Keratinocyte (primary cell): ENCODE measurements around the gene CA11. TPM values are rescaled to one million over a fixed set of nuclear protein-coding genes. Genes with fewer than 3 reads are reported as not detected.

Source experiments
- DNase-seq: peaks from one replicate; pipeline ENCODE4 v3.0.0-alpha.2; 2011; ENCODE audit warnings: low read depth, missing footprints, low spot score
- FAIRE-seq: peaks from 2 replicates; lab custom pipeline; 2011; peaks lifted over from hg19 to GRCh38; lab: Jason Lieb, UNC
- H2AFZ ChIP-seq: 2 replicates; pipeline ENCODE4 v1.6.0; 2012; ENCODE audit warnings: low read length, control low read depth, inconsistent platforms; ENCODE audit not compliant: control insufficient read depth
- H3K27ac ChIP-seq: 2 replicates; pipeline ENCODE4 v1.5.1; 2011; ENCODE audit warnings: low read length; ENCODE audit not compliant: control insufficient read depth, insufficient read depth
- H3K27me3 ChIP-seq: 3 replicates; pipeline ENCODE4 v1.6.0; 2011; ENCODE audit warnings: low read length; ENCODE audit not compliant: control insufficient read depth, insufficient read depth; ENCODE audit errors: extremely low read depth
- H3K36me3 ChIP-seq, 2 experiments: 2 replicates in 1 of 2; 3 replicates in 1 of 2; pipeline ENCODE4 v1.5.1; 2011; ENCODE audit warnings: low read length in 2 of 2, mild to moderate bottlenecking in 1 of 2; ENCODE audit not compliant: control insufficient read depth in 2 of 2, insufficient read depth in 2 of 2; ENCODE audit errors: extremely low read depth in 1 of 2
- H3K4me1 ChIP-seq: 3 replicates; pipeline ENCODE4 v1.5.1; 2011; ENCODE audit warnings: low read length; ENCODE audit not compliant: control insufficient read depth, insufficient read depth; ENCODE audit errors: extremely low read depth
- H3K4me2 ChIP-seq: 3 replicates; pipeline ENCODE4 v1.6.0; 2011; ENCODE audit warnings: low read depth, low read length; ENCODE audit not compliant: control insufficient read depth, insufficient read depth; ENCODE audit errors: extremely low read depth
- H3K4me3 ChIP-seq, 3 experiments: fragments of 200-600 bp in 1 of 3; sonication (generic) in 1 of 3; 2 replicates in 2 of 3; 3 replicates in 1 of 3; pipeline ENCODE4 v1.5.1; 2011 to 2016; ENCODE audit warnings: low read length in 3 of 3, mild to moderate bottlenecking in 3 of 3, control low read depth in 2 of 3, inconsistent platforms in 1 of 3, low read depth in 1 of 3, mixed read lengths in 1 of 3, mixed run types in 1 of 3, moderate library complexity in 1 of 3; ENCODE audit not compliant: control insufficient read depth in 2 of 3, insufficient read depth in 2 of 3; ENCODE audit errors: extremely low read depth in 1 of 3
- H3K79me2 ChIP-seq: 2 replicates; pipeline ENCODE4 v1.6.0; 2012; ENCODE audit warnings: low read length; ENCODE audit not compliant: control insufficient read depth, insufficient read depth
- H3K9ac ChIP-seq: 3 replicates; pipeline ENCODE4 v1.6.0; 2011; ENCODE audit warnings: low read length; ENCODE audit not compliant: control insufficient read depth, insufficient read depth; ENCODE audit errors: extremely low read depth
- H3K9me1 ChIP-seq: 3 replicates; pipeline ENCODE4 v1.6.0; 2011; ENCODE audit warnings: low read length; ENCODE audit not compliant: control insufficient read depth, insufficient read depth; ENCODE audit errors: extremely low read depth
- H3K9me3 ChIP-seq: 2 replicates; pipeline ENCODE4 v1.5.1; 2012; ENCODE audit warnings: low read depth, low read length; ENCODE audit not compliant: control insufficient read depth
- H4K20me1 ChIP-seq: 3 replicates; pipeline ENCODE4 v1.6.0; 2011; ENCODE audit warnings: low read length; ENCODE audit not compliant: control insufficient read depth, insufficient read depth; ENCODE audit errors: extremely low read depth
- CTCF ChIP-seq, 3 experiments: IDR thresholded peaks in 1 of 3; conservative IDR thresholded peaks in 1 of 3; optimal IDR thresholded peaks in 1 of 3; 2 replicates in 2 of 3; 3 replicates in 1 of 3; pipeline versions ENCODE3 to v1.5.1; 2011; ENCODE audit warnings: low read length in 3 of 3, mild to moderate bottlenecking in 3 of 3, moderate library complexity in 2 of 3, control low read depth in 1 of 3, inconsistent platforms in 1 of 3; ENCODE audit not compliant: insufficient read depth in 2 of 3; ENCODE audit errors: extremely low read depth in 1 of 3
- EZH2 ChIP-seq: IDR thresholded peaks from one replicate; pipeline ENCODE4 v1.6.1; 2012; ENCODE audit warnings: inconsistent platforms, mild to moderate bottlenecking, low read length, moderate library complexity
- dilution Hi-C: fragments of 300-500 bp; cut with MboI; formaldehyde crosslinking; loops from one replicate; pipeline ENCODE4 v1.7.0; 2020; ENCODE audit warnings: low sequenced_read_pairs; ENCODE audit not compliant: extremely low pct_ligation_motif_present
- polyA plus RNA-seq, 5 experiments: library from polyadenylated mRNA; depleted of rRNA in 3 of 5; stranded (reverse) in 3 of 5; stranded (forward) in 1 of 5; unstranded in 1 of 5; fragments of >200 nt; gene quantifications; 1 replicate in 1 of 5; 2 replicates in 3 of 5; 3 replicates in 1 of 5; pipeline versions ENCODE4 v1.2.1 to v1.2.3, GENCODE V29; 2011 to 2012; ENCODE audit warnings: missing spikeins in 2 of 5, low read depth in 1 of 5, low replicate concordance in 1 of 5

CA11 gene
- polyA plus RNA-seq, 1 donor (not counting 4 experiments of a cell fraction or from before 2014, with no cell fraction given): 1.6 TPM

- Histone ChIP-seq H3K27ac (no peak overlapping the region), H3K27me3 (no peaks in the 10 kb centered on the region), H3K9ac (no peak overlapping the region), H2AFZ (no peak overlapping the region), H3K79me2 (no peaks in the 10 kb centered on the region), H3K9me1 (no peaks in the 10 kb centered on the region), H3K36me3 (peaks cover 0 to 1% of the 10 kb centered on the region in 2 experiments), H3K4me3 (no peak overlapping the region), H3K4me2 (no peak overlapping the region), H3K9me3 (no peaks in the 10 kb centered on the region), H4K20me1 (no peaks in the 10 kb centered on the region), H3K4me1 (peaks cover 34% of the 10 kb centered on the region)
- dilution Hi-C loops: no loop called here
- no peak for FAIRE-seq
- TF ChIP-seq CTCF (optimal IDR thresholded peaks at IDR 0.05 in 1 of 3, IDR thresholded peaks at IDR 0.05 in 1 of 3, conservative IDR thresholded peaks at IDR 0.05 in 1 of 3; ENCODE audit: extremely low read depth in 1 of 3, insufficient read depth in 2 of 3, low read length in 3 of 3) (no peak), EZH2 (no peak)
- no peak for DNase-seq
Observed at GRCh38 chr19:48629599-48630295, 16.2 kb downstream of the CA11 start.

GRCh38 chr19:48629297-48629598, 16.7 kb downstream of the CA11 start:
- Histone ChIP-seq H3K4me2 (no peak overlapping the region), H3K4me1 (peaks cover 32% of the 10 kb centered on the region), H3K36me3 (peaks cover 0 to 1% of the 10 kb centered on the region in 2 experiments), H3K4me3 (no peak overlapping the region), H3K9ac (no peak overlapping the region), H3K27ac (no peak overlapping the region), H2AFZ (no peak overlapping the region), H3K9me3 (no peaks in the 10 kb centered on the region), H3K27me3 (no peaks in the 10 kb centered on the region), H3K9me1 (no peaks in the 10 kb centered on the region), H3K79me2 (no peaks in the 10 kb centered on the region), H4K20me1 (no peaks in the 10 kb centered on the region)
- dilution Hi-C loops: no loop called here
- DNase-seq (no peak), FAIRE-seq (no peak)
- TF ChIP-seq EZH2 (no peak), CTCF (optimal IDR thresholded peaks at IDR 0.05 in 1 of 3, IDR thresholded peaks at IDR 0.05 in 1 of 3, conservative IDR thresholded peaks at IDR 0.05 in 1 of 3; ENCODE audit: extremely low read depth in 1 of 3, insufficient read depth in 2 of 3, low read length in 3 of 3) (no peak)
